ENCODE measurements around the gene CXCL5. TPM values are rescaled to one million over a fixed set of nuclear protein-coding genes. Genes with fewer than 3 reads are reported as not detected.
A peak's percentile ranks its signal among the peaks of the same experiment; 100 is the strongest.

CXCL5 gene
- total RNA-seq, 1 donor from 2014 or later: 5.4 TPM

GRCh38 chr4:74042681-74043080, 44.2 kb upstream of the CXCL5 start:
- ATAC-seq (no peak), DNase-seq (no peak)
- no peak for TF ChIP-seq CTCF (IDR thresholded peaks at IDR 0.05)
- Histone ChIP-seq H3K9me3 (peaks cover 6% of the 10 kb centered on the region), H3K4me1 (no peaks in the 10 kb centered on the region), H3K27me3 (ENCODE audit: low read depth) (no peaks in the 10 kb centered on the region), H3K36me3 (no peaks in the 10 kb centered on the region), H3K27ac (no peak overlapping the region), H3K4me3 (no peak overlapping the region)
- intact Hi-C loops (cut with DNase I): no loop called here

- H3K27ac ChIP-seq: no peak overlapping the region
- no peak for TF ChIP-seq CTCF (IDR thresholded peaks at IDR 0.05)
- peaks cover 5% of the 10 kb centered on the region for H3K4me1 ChIP-seq
- no peak for ATAC-seq
- H3K27me3 ChIP-seq (ENCODE audit: low read depth): no peaks in the 10 kb centered on the region
- no peak for DNase-seq
- H3K4me3 ChIP-seq: no peak overlapping the region
- intact Hi-C loops (cut with DNase I): no loop called here
- no peaks in the 10 kb centered on the region for H3K9me3 ChIP-seq
- H3K36me3 ChIP-seq: no peaks in the 10 kb centered on the region
Observed at GRCh38 chr4:74041418-74041817, 42.9 kb upstream of the CXCL5 start.

GRCh38 chr4:74039315-74039763, 40.9 kb upstream of the CXCL5 start:
- ATAC-seq (peak; percentile 4 to 5), DNase-seq (no peak)
- intact Hi-C loops (cut with DNase I): no loop called here
- Histone ChIP-seq H3K9me3 (no peaks in the 10 kb centered on the region), H3K36me3 (no peaks in the 10 kb centered on the region), H3K4me1 (peaks cover 5% of the 10 kb centered on the region), H3K4me3 (peak overlapping the region; percentile 72), H3K27me3 (ENCODE audit: low read depth) (no peaks in the 10 kb centered on the region), H3K27ac (peak overlapping the region; percentile 79)
- no peak for TF ChIP-seq CTCF (IDR thresholded peaks at IDR 0.05)

GRCh38 chr4:74038425-74039314, 40.2 kb upstream of the CXCL5 start, which contains the start of gene CXCL3:
CXCL3 (minus strand) TSS chr4:74038689; CDS start chr4:74038611, 78 bp downstream.
- H3K4me1 ChIP-seq: peaks cover 5% of the 10 kb centered on the region
- no peaks in the 10 kb centered on the region for H3K9me3 ChIP-seq
- TF ChIP-seq CTCF (IDR thresholded peaks at IDR 0.05): peak; percentile 56
- intact Hi-C loops (cut with DNase I): no loop called here
- H3K27ac ChIP-seq: peak within 1 kb of the TSS; percentile 79
- no peaks in the 10 kb centered on the region for H3K27me3 ChIP-seq (ENCODE audit: low read depth)
- ATAC-seq (peak; percentile 94), DNase-seq (peak; percentile 88)
- peak within 1 kb of the TSS; percentile 72 for H3K4me3 ChIP-seq
- H3K36me3 ChIP-seq: no peaks in the 10 kb centered on the region

- H3K27ac ChIP-seq: peak overlapping the region; percentile 79
- no peaks in the 10 kb centered on the region for H3K27me3 ChIP-seq (ENCODE audit: low read depth)
- DNase-seq: peak; percentile 67
- H3K36me3 ChIP-seq: no peaks in the 10 kb centered on the region
- TF ChIP-seq CTCF (IDR thresholded peaks at IDR 0.05): no peak
- intact Hi-C loops (cut with DNase I): no loop called here
- peak overlapping the region; percentile 72 for H3K4me3 ChIP-seq
- H3K4me1 ChIP-seq: peaks cover 5% of the 10 kb centered on the region
- H3K9me3 ChIP-seq: no peaks in the 10 kb centered on the region
- peak; percentile 27 to 33 for ATAC-seq
Observed at GRCh38 chr4:74038086-74038424, 39.6 kb upstream of the CXCL5 start.
